Loucy (cell line): Measurements from ENCODE around the gene ITGAL.

Experiments used
- H2AFZ ChIP-seq: fragments of 200-600 bp; sonication (generic); 2 replicates; pipeline ENCODE4 v1.6.0; 2016; ENCODE audit warnings: antibody characterized with exemption, mild to moderate bottlenecking, low read length, moderate library complexity
- H3F3A ChIP-seq: fragments of 200-600 bp; 2 replicates; pipeline ENCODE4 v1.6.0; 2016; ENCODE audit warnings: antibody characterized with exemption, low read depth, mild to moderate bottlenecking
- H3K27me3 ChIP-seq: fragments of 200-600 bp; sonication (generic); 2 replicates; pipeline ENCODE4 v1.6.1; 2014; ENCODE audit warnings: low read length, mild to moderate bottlenecking; ENCODE audit not compliant: insufficient read depth, poor library complexity, severe bottlenecking
- H3K36me3 ChIP-seq: fragments of 200-600 bp; sonication (generic); 2 replicates; pipeline ENCODE4 v1.6.1; 2016; ENCODE audit warnings: low read length; ENCODE audit not compliant: insufficient read depth
- H3K4me1 ChIP-seq: fragments of 200-600 bp; sonication (generic); 2 replicates; pipeline ENCODE4 v1.5.1; 2014; ENCODE audit warnings: low read length, mild to moderate bottlenecking; ENCODE audit not compliant: insufficient read depth, poor library complexity, severe bottlenecking
- H3K4me2 ChIP-seq: fragments of 200-600 bp; sonication (generic); 2 replicates; pipeline ENCODE4 v1.6.0; 2014; ENCODE audit warnings: antibody characterized with exemption, low read length, low read depth, mild to moderate bottlenecking; ENCODE audit not compliant: poor library complexity, severe bottlenecking
- H3K4me3 ChIP-seq: fragments of 200-600 bp; sonication (generic); 2 replicates; pipeline ENCODE4 v1.5.1; 2014; ENCODE audit warnings: low read length, mild to moderate bottlenecking, mixed read lengths; ENCODE audit not compliant: poor library complexity, severe bottlenecking
- H3K79me2 ChIP-seq: fragments of 200-600 bp; sonication (generic); 2 replicates; pipeline ENCODE4 v1.6.1; 2014; ENCODE audit warnings: low read length; ENCODE audit not compliant: insufficient read depth
- H3K9ac ChIP-seq: fragments of 200-600 bp; sonication (generic); 2 replicates; pipeline ENCODE4 v1.6.0; 2014; ENCODE audit warnings: mild to moderate bottlenecking, low read depth, low read length, moderate library complexity; ENCODE audit not compliant: poor library complexity, severe bottlenecking
- H3K9me2 ChIP-seq: fragments of 200-600 bp; sonication (generic); replicated peaks from 2 replicates; pipeline ENCODE4 v1.6.1; 2016; ENCODE audit warnings: low read depth, low read length, mixed read lengths
- H3K9me3 ChIP-seq: fragments of 200-600 bp; sonication (generic); 2 replicates; pipeline ENCODE4 v1.6.1; 2014; ENCODE audit warnings: mild to moderate bottlenecking, antibody characterized with exemption, low read length, low read depth; ENCODE audit not compliant: insufficient read depth
- H4K20me1 ChIP-seq: fragments of 200-600 bp; sonication (generic); 2 replicates; pipeline ENCODE4 v1.6.0; 2014; ENCODE audit warnings: antibody characterized with exemption, low read length, mild to moderate bottlenecking; ENCODE audit not compliant: insufficient read depth, poor library complexity, severe bottlenecking
- EZH2phosphoT487 ChIP-seq: fragments of 200-600 bp; IDR thresholded peaks from 2 replicates; pipeline ENCODE4 v1.6.1; 2018; ENCODE audit warnings: antibody characterized with exemption, mild to moderate bottlenecking, moderate library complexity, borderline replicate concordance
- TF ChIP-seq, protein P1 (sequence below): fragments of 200-600 bp; sonication (generic); conservative IDR thresholded peaks from 2 replicates; pipeline ENCODE4 v1.5.1; 2014; ENCODE audit warnings: mild to moderate bottlenecking, antibody characterized with exemption, low read length

Gene ITGAL

DNA sequence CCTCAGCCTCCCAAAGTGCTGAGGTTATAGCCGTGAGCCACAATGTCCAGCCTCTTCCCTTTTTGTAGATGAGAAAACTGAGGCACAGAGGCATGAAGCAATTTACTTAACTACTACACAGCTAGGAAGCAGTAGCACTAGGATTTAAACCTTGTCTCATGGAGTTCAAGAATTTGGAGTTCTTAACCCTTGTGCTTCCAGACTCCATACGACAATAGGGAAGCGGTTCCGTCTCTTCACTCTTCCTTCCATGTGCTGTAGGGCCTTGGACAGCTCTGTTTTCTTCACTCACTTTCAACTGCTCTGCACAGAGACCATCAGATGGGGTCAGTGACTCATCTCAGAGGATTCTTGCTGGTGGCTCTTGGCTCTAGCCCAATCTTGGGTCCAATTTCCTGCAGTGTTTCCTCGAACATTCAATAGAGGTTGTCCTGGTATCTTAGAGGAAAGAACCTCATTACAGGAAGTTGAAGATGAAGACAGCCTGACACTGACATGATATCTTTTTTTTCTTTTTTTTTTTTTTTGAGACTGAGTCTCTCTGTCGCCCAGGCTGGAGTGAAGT is 19.3 kb downstream of the ITGAL start:
- no peaks in the 10 kb centered on the region for H3K27me3 ChIP-seq
- no peaks in the 10 kb centered on the region for H3K9me3 ChIP-seq
- H3K4me1 ChIP-seq: peaks cover 12% of the 10 kb centered on the region
- no peak overlapping the region for H2AFZ ChIP-seq
- TF ChIP-seq, protein P1, sequence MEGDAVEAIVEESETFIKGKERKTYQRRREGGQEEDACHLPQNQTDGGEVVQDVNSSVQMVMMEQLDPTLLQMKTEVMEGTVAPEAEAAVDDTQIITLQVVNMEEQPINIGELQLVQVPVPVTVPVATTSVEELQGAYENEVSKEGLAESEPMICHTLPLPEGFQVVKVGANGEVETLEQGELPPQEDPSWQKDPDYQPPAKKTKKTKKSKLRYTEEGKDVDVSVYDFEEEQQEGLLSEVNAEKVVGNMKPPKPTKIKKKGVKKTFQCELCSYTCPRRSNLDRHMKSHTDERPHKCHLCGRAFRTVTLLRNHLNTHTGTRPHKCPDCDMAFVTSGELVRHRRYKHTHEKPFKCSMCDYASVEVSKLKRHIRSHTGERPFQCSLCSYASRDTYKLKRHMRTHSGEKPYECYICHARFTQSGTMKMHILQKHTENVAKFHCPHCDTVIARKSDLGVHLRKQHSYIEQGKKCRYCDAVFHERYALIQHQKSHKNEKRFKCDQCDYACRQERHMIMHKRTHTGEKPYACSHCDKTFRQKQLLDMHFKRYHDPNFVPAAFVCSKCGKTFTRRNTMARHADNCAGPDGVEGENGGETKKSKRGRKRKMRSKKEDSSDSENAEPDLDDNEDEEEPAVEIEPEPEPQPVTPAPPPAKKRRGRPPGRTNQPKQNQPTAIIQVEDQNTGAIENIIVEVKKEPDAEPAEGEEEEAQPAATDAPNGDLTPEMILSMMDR: no peak; the same call in 1 of the 2 replicates
- TF ChIP-seq EZH2phosphoT487: no peak
- no peaks in the 10 kb centered on the region for H3F3A ChIP-seq
- H4K20me1 ChIP-seq: no peaks in the 10 kb centered on the region
- H3K9ac ChIP-seq: peak overlapping the region; percentile 18
- no peaks in the 10 kb centered on the region for H3K79me2 ChIP-seq
- peaks cover 3% of the 10 kb centered on the region; the same call in 1 of the 2 replicates for H3K36me3 ChIP-seq
- no peaks in the 10 kb centered on the region for H3K9me2 ChIP-seq
- H3K4me3 ChIP-seq: no peak overlapping the region
- peak overlapping the region; percentile 44 for H3K4me2 ChIP-seq

DNA sequence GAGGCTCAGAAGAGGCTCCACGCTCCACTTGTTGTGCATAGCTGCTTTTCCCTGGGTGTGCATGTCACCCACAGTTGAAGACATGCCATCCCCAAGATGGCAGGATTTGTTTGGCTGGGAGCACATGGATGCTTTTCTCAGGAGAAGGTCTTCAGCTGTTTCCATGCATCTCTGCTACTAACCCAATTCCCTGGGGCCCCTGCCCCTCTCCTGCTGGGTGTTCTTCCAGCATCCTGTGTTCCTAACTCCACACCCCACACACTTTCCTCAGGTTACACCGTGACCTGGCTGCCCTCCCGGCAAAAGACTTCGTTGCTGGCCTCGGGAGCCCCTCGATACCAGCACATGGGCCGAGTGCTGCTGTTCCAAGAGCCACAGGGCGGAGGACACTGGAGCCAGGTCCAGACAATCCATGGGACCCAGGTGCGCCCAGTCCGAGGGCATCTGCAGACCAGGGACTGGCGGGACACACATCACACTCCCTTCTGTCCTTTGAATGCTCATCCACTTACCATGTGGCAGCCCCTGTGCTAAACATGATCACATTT is 21.5 kb downstream of the ITGAL start:
- no peak overlapping the region for H3K4me3 ChIP-seq
- no peaks in the 10 kb centered on the region for H3K79me2 ChIP-seq
- H3K9me3 ChIP-seq: no peaks in the 10 kb centered on the region
- no peak overlapping the region for H3K4me2 ChIP-seq
- H3K27me3 ChIP-seq: no peaks in the 10 kb centered on the region
- no peak overlapping the region for H2AFZ ChIP-seq
- no peaks in the 10 kb centered on the region for H3K9me2 ChIP-seq
- H3K9ac ChIP-seq: no peak overlapping the region
- peaks cover 6% of the 10 kb centered on the region; the same call in 1 of the 2 replicates for H3K36me3 ChIP-seq
- no peaks in the 10 kb centered on the region for H3F3A ChIP-seq
- peaks cover 12% of the 10 kb centered on the region for H3K4me1 ChIP-seq
- TF ChIP-seq, protein P1: no peak
- TF ChIP-seq EZH2phosphoT487: no peak
- no peaks in the 10 kb centered on the region for H4K20me1 ChIP-seq

DNA sequence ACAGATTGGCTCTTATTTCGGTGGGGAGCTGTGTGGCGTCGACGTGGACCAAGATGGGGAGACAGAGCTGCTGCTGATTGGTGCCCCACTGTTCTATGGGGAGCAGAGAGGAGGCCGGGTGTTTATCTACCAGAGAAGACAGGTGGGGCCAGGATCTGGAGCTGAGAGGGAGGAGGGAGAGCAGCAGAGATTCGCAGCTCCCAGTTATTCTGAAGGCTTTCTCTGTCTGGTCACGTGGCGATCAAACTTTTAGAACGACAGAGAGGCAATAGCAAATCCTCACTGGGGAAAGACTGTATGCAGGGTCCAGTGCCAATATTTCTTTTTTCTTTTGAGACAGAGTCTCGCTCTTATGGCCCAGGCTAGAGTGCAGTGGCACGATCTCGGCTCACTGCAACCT is 22.2 kb downstream of the ITGAL start:
- Histone ChIP-seq H3F3A (no peaks in the 10 kb centered on the region), H3K9me3 (no peaks in the 10 kb centered on the region), H3K4me2 (no peak overlapping the region), H3K9me2 (no peaks in the 10 kb centered on the region), H4K20me1 (no peaks in the 10 kb centered on the region), H3K79me2 (no peaks in the 10 kb centered on the region), H2AFZ (no peak overlapping the region), H3K4me3 (no peak overlapping the region), H3K4me1 (peaks cover 12% of the 10 kb centered on the region), H3K9ac (no peak overlapping the region), H3K36me3 (peaks cover 10% of the 10 kb centered on the region; the same call in 1 of the 2 replicates), H3K27me3 (no peaks in the 10 kb centered on the region)
- TF ChIP-seq EZH2phosphoT487: no peak
- TF ChIP-seq, protein P1: no peak
